Gastroesophageal sphincter (tissue), 4 donors: Measurements from ENCODE around the gene NAV2. TPM values are rescaled to one million over a fixed set of nuclear protein-coding genes. Genes with fewer than 3 reads are reported as not detected.

Experiments used
- ATAC-seq: fragments of 150-250 bp; one replicate; pipeline ENCODE4 v1.9.1; 2016; ENCODE audit warnings: mild to moderate bottlenecking, moderate library complexity
- H3K27ac ChIP-seq, 4 donors: fragments of 200-600 bp; sonication (generic) in 3 of 4; 1 replicate in 3 of 4; 2 replicates in 1 of 4; pipeline ENCODE4 v1.5.1; 2016 to 2019
- H3K27me3 ChIP-seq: fragments of 200-600 bp; sonication (generic); one replicate; pipeline ENCODE4 v1.5.1; 2019
- H3K36me3 ChIP-seq, 2 donors: fragments of 200-600 bp; sonication (generic); one replicate each; pipeline ENCODE4 v1.5.1; 2019; ENCODE audit warnings: control low read depth in 1 of 2
- H3K4me1 ChIP-seq, 3 donors: fragments of 200-600 bp; sonication (generic); 1 replicate in 2 of 3; 2 replicates in 1 of 3; pipeline ENCODE4 v1.5.1; 2016 to 2019; ENCODE audit warnings: control low read depth in 2 of 3
- H3K4me3 ChIP-seq, 2 donors: fragments of 200-600 bp; sonication (generic); one replicate each; pipeline ENCODE4 v1.5.1; 2019; ENCODE audit warnings: mild to moderate bottlenecking in 1 of 2, moderate library complexity in 1 of 2
- H3K9me3 ChIP-seq, 3 donors: fragments of 200-600 bp; sonication (generic); one replicate each; pipeline ENCODE4 v1.5.1; 2017 to 2019; ENCODE audit warnings: control low read depth in 2 of 3
- EP300 ChIP-seq: sonication (generic); formaldehyde crosslinking; IDR thresholded peaks from one replicate; pipeline ENCODE4 v1.6.1; 2017; ENCODE audit warnings: antibody characterized with exemption, mild to moderate bottlenecking
- POLR2A ChIP-seq, 2 donors: fragments of 450-650 bp; IDR thresholded peaks; one replicate each; pipeline ENCODE4 v1.6.1; 2017; ENCODE audit warnings: antibody characterized with exemption in 2 of 2, mild to moderate bottlenecking in 2 of 2, moderate library complexity in 1 of 2
- POLR2AphosphoS5 ChIP-seq: sonication (generic); formaldehyde crosslinking; IDR thresholded peaks from one replicate; pipeline ENCODE4 v1.6.1; 2017; ENCODE audit warnings: antibody characterized with exemption
- WGBS, 2 donors: methylation state at CpG; one replicate each; pipeline ENCODE4 v1.1.5; 2018; ENCODE audit warnings: low coverage in 1 of 2; 5-methylcytosine and 5-hydroxymethylcytosine counted together
- total RNA-seq, 4 donors: library from RNA; depleted of rRNA; stranded (reverse); fragments of >200 nt; gene quantifications; one replicate each; pipeline ENCODE4 v1.1.0, GENCODE V29; 2016
- TF ChIP-seq, protein P1 (sequence below), 4 experiments: fragments of 200-600 bp in 2 of 4; fragments of 450-650 bp in 2 of 4; sonication (generic) in 1 of 4; IDR thresholded peaks; one replicate each; pipeline ENCODE4 v1.5.1; 2017 to 2019; ENCODE audit warnings: antibody characterized with exemption in 4 of 4, mild to moderate bottlenecking in 2 of 4, moderate library complexity in 2 of 4

NAV2 gene
- total RNA-seq, 4 donors from 2014 or later = 19.5 to 57.1 (median 43.4) TPM

DNA sequence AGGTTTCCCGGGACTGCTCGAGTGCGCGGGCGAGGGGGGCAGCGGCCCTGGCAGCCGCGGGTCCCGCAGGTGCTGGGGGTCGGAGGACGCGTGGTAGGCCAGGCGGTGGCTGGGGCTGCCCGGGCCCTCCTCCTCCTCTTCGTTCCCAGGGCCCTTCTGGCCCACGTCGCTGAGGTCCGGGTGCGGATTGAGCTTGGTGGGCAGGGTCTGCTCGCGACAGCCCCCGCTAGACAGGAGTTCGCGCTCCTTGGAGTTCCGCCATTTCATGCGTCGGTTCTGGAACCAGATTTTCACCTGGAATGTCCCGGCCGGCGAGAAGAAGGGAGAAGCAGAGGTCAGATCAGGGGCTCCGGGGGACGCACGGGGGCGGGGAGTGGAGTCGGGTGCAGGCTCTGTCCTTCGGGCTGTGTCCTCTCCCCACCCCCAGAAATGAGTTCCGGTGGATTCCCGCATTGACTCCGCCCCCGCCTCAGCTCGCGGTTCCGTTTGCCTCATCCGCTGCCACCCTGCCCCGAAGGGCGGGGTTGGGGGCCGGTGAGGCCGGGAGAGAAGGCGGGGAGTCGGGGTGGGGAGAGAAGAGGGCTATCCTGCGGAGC is 443.7 kb downstream of the NAV2 start:
- H3K4me1 ChIP-seq = peaks cover 0 to 24% (median 3%) of the 10 kb centered on the region in 3 donors
- peaks cover 84% of the 10 kb centered on the region for H3K27me3 ChIP-seq
- peak overlapping the region in 1 of 2 donors; percentile 33 for H3K4me3 ChIP-seq
- WGBS, 2 donors = no CpG with 5 or more reads among the region's 51 CpGs
- no peak for ATAC-seq
- TF ChIP-seq POLR2A (IDR thresholded peaks at IDR 0.05) (no peak), POLR2AphosphoS5 (no peak), EP300 (no peak)
- TF ChIP-seq, protein P1, sequence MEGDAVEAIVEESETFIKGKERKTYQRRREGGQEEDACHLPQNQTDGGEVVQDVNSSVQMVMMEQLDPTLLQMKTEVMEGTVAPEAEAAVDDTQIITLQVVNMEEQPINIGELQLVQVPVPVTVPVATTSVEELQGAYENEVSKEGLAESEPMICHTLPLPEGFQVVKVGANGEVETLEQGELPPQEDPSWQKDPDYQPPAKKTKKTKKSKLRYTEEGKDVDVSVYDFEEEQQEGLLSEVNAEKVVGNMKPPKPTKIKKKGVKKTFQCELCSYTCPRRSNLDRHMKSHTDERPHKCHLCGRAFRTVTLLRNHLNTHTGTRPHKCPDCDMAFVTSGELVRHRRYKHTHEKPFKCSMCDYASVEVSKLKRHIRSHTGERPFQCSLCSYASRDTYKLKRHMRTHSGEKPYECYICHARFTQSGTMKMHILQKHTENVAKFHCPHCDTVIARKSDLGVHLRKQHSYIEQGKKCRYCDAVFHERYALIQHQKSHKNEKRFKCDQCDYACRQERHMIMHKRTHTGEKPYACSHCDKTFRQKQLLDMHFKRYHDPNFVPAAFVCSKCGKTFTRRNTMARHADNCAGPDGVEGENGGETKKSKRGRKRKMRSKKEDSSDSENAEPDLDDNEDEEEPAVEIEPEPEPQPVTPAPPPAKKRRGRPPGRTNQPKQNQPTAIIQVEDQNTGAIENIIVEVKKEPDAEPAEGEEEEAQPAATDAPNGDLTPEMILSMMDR (IDR thresholded peaks at IDR 0.05) = no peak
- no peak overlapping the region for H3K27ac ChIP-seq
- no peaks in the 10 kb centered on the region for H3K36me3 ChIP-seq
- peaks cover 0 to 8% (median 0%) of the 10 kb centered on the region in 3 donors for H3K9me3 ChIP-seq

DNA sequence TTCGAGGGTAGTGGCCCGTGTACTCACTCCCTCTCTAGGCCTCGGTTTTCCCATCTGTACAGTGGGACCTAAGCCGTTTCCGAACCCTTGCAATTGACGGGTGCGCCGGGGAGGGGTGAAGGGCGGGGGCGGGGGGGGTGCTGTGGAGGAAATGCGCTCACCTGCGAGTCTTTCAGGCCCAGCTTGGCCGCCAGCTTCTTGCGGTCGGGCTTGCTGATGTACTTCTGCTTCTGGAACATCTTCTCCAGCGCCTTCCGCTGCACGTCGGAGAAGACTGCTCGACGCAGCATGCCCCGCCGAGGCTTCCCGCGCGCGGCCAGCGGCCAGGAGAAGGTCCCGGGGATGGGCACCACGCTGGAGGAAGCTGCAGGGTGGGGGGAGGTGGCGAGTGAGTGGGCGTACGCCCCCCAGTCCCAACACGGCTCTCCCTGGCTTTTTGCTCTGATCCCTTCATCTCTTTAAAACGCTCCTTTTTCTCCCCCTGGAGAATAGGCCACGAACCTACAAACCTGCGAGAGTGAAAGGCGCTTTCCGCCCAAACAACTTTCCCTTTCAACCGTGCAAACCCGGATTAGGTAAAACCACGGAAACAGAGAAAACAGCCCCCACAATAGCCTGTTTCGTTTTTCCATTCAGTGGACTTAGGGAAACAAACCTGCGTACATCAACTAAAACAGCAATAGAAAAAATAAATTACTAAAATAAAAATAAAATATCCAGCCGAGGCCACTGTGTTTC is 444.4 kb downstream of the NAV2 start:
- no peak for TF ChIP-seq POLR2AphosphoS5
- TF ChIP-seq EP300 = no peak
- no peak for TF ChIP-seq POLR2A (IDR thresholded peaks at IDR 0.05)
- TF ChIP-seq, protein P1 (IDR thresholded peaks at IDR 0.05) = no peak
- no peaks in the 10 kb centered on the region for H3K36me3 ChIP-seq
- H3K4me1 ChIP-seq = peaks cover 0 to 26% (median 3%) of the 10 kb centered on the region in 3 donors
- WGBS, 2 donors = 1 to 2% methylated on average over 5 to 14 of the region's 45 CpGs
- ATAC-seq = no peak
- no peak overlapping the region for H3K27ac ChIP-seq
- peaks cover 0 to 8% (median 0%) of the 10 kb centered on the region in 3 donors for H3K9me3 ChIP-seq
- H3K4me3 ChIP-seq = peak overlapping the region in 1 of 2 donors; percentile 33
- peaks cover 91% of the 10 kb centered on the region for H3K27me3 ChIP-seq

DNA sequence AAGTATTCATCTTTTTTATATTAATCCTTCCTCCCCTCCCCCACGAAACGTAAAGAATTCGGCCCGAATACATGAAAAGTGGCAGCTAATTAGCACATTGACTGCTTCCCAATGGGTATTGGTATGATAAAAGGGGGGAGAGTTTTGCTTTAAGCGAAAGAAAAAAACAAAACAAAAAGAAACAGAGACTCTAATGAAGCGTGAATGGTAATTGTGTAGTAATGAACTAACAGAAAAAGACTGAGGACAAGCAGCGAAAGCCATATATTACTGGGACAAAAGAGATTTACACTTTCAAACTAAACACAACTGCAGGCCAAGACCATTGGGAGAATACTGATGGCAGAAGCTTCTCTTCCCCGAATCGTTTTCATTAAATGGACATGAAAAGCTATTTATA is 445.1 kb downstream of the NAV2 start:
- H3K9me3 ChIP-seq = peaks cover 0 to 8% (median 0%) of the 10 kb centered on the region in 3 donors
- WGBS, 2 donors = 7% methylated on average over 7 to 9 of the region's 9 CpGs
- ATAC-seq = no peak
- no peak overlapping the region for H3K4me3 ChIP-seq
- no peaks in the 10 kb centered on the region for H3K36me3 ChIP-seq
- no peak overlapping the region for H3K27ac ChIP-seq
- peaks cover 97% of the 10 kb centered on the region for H3K27me3 ChIP-seq
- TF ChIP-seq EP300 (no peak), POLR2A (IDR thresholded peaks at IDR 0.05) (no peak), POLR2AphosphoS5 (no peak)
- TF ChIP-seq, protein P1 (IDR thresholded peaks at IDR 0.05) = no peak
- peaks cover 0 to 33% (median 4%) of the 10 kb centered on the region in 3 donors for H3K4me1 ChIP-seq

DNA sequence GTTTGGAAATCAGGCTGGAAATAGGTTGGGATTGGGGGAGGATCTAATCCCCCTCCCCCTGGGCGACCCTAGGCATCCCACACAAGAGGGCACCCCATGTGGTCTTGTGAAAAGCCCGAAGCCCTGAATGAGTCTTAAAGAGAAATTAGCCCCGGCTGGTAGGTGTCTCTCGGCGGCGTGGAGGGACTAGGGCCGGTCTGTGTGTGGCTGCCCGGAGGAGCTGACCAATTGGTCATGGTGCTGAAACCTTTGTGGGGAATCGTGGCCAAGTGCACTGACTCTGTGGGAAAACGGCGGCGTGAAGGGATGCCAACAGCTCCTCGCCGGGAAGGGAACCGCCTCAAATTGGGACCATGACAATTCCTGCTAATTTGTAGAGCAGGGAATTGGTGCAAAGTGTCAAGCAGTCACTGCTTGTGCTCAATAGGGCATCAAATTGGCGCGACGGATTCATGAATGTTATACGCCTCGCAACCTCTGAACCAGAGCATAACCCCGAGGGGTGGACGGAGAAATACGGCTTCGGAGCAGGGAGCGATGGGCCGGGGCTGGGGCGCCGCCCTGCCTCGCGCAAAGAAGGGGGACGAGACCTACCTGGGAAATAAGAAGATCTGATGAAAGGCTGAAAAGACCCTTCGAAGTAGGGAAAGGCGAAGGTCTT is 446.1 kb downstream of the NAV2 start:
- Histone ChIP-seq H3K36me3 (no peaks in the 10 kb centered on the region), H3K27me3 (peaks cover 97% of the 10 kb centered on the region), H3K4me1 (peaks cover 0 to 43% (median 14%) of the 10 kb centered on the region in 3 donors), H3K4me3 (no peak overlapping the region), H3K9me3 (peaks cover 0 to 8% (median 0%) of the 10 kb centered on the region in 3 donors), H3K27ac (no peak overlapping the region)
- TF ChIP-seq EP300 (no peak), POLR2A (IDR thresholded peaks at IDR 0.05) (no peak), POLR2AphosphoS5 (no peak)
- TF ChIP-seq, protein P1 (IDR thresholded peaks at IDR 0.05) = no peak
- no peak for ATAC-seq
- 1 to 6% methylated on average over 11 to 16 of the region's 33 CpGs for WGBS, 2 donors
